ENCODE data around the gene CLGN. TPM values are rescaled to one million over a fixed set of nuclear protein-coding genes. Genes with fewer than 3 reads are reported as not detected.
A peak's percentile ranks its signal among the peaks of the same experiment; 100 is the strongest.

CLGN gene
- total and polyA plus RNA-seq, 2 of the 13 experiments (the other 11 are each of a cell fraction or from before 2014, with no cell fraction given) = 7.2 to 17.0 TPM

DNA sequence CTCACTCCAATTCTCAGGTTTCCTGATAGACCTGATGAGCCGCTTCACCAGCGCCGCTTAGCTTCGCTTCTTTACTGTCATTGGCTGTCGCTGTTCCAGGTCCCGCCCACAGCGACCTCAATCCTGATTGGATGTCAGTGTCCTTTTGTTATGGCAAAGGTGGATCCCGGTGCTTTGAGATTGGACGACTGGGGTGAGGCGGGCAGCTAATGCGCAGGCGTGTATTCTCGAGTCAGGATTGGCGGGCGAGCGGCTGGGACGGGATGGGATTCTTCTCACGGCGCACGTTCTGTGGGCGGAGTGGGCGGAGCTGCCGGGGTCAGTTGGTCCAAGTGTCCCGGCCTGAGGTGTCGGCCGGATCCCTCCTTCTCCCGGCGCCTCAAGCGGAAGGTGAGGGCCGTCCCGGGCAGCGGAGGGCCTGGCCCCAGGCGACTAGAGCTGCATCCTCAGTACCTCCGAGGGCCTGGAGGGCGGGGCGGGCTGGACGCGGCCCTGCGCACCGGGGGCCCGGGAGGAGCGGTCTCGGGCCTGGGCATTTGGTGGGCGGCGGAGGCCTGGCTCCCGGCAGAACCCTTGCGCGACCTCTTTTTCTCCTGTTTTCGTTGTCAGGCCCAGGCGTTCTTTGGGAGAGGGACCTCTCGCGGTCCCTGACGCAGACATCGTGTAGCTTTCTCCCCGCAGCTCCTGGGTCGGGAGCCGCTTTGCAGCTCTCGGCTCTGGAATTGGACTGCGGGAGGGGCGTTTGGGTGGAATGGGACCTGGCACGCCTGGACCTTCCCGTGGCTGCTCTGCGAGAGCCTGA is 53.9 kb downstream of the CLGN start, which contains the start of gene SCOC (continued):
- TF ChIP-seq, protein P1, sequence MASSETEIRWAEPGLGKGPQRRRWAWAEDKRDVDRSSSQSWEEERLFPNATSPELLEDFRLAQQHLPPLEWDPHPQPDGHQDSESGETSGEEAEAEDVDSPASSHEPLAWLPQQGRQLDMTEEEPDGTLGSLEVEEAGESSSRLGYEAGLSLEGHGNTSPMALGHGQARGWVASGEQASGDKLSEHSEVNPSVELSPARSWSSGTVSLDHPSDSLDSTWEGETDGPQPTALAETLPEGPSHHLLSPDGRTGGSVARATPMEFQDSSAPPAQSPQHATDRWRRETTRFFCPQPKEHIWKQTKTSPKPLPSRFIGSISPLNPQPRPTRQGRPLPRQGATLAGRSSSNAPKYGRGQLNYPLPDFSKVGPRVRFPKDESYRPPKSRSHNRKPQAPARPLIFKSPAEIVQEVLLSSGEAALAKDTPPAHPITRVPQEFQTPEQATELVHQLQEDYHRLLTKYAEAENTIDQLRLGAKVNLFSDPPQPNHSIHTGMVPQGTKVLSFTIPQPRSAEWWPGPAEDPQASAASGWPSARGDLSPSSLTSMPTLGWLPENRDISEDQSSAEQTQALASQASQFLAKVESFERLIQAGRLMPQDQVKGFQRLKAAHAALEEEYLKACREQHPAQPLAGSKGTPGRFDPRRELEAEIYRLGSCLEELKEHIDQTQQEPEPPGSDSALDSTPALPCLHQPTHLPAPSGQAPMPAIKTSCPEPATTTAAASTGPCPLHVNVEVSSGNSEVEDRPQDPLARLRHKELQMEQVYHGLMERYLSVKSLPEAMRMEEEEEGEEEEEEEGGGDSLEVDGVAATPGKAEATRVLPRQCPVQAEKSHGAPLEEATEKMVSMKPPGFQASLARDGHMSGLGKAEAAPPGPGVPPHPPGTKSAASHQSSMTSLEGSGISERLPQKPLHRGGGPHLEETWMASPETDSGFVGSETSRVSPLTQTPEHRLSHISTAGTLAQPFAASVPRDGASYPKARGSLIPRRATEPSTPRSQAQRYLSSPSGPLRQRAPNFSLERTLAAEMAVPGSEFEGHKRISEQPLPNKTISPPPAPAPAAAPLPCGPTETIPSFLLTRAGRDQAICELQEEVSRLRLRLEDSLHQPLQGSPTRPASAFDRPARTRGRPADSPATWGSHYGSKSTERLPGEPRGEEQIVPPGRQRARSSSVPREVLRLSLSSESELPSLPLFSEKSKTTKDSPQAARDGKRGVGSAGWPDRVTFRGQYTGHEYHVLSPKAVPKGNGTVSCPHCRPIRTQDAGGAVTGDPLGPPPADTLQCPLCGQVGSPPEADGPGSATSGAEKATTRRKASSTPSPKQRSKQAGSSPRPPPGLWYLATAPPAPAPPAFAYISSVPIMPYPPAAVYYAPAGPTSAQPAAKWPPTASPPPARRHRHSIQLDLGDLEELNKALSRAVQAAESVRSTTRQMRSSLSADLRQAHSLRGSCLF (CRISPR knock-in tag; IDR thresholded peaks at IDR 0.05; ENCODE audit: borderline replicate concordance) = no peak; the same call in 1 of the 2 replicates
- TF ChIP-seq KLF12 (CRISPR knock-in tag; IDR thresholded peaks at IDR 0.05; ENCODE audit: borderline replicate concordance) (peak; percentile 87), SALL2 (CRISPR knock-in tag; IDR thresholded peaks at IDR 0.05) (peak; percentile 93), ZSCAN20 (CRISPR knock-in tag; IDR thresholded peaks at IDR 0.05; ENCODE audit: borderline replicate concordance) (peak; percentile 95), HNF4A (CRISPR knock-in tag; IDR thresholded peaks at IDR 0.05) (peak; percentile 75), MYC (CRISPR knock-in tag; IDR thresholded peaks at IDR 0.05; ENCODE audit: borderline replicate concordance) (peak; percentile 71; the same call in 1 of the 2 replicates), ZNF775 (CRISPR knock-in tag; IDR thresholded peaks at IDR 0.05; ENCODE audit: borderline replicate concordance) (peak; percentile 50; the same call in 1 of the 2 replicates), ZNF780A (CRISPR knock-in tag; IDR thresholded peaks at IDR 0.05) (no peak), ZFP41 (CRISPR knock-in tag; IDR thresholded peaks at IDR 0.05; ENCODE audit: borderline replicate concordance) (peak; percentile 75; the same call in 1 of the 2 replicates), REPIN1 (CRISPR knock-in tag; IDR thresholded peaks at IDR 0.05; ENCODE audit: borderline replicate concordance, low read depth) (peak; percentile 20; the same call in 1 of the 2 replicates), ZNF703 (CRISPR knock-in tag; IDR thresholded peaks at IDR 0.05; ENCODE audit: borderline replicate concordance) (peak; percentile 65; the same call in 1 of the 2 replicates), RXRB (CRISPR knock-in tag; IDR thresholded peaks at IDR 0.05; ENCODE audit: borderline replicate concordance) (no peak), HDAC1 (CRISPR knock-in tag; IDR thresholded peaks at IDR 0.05) (peak; percentile 67), ZNF790 (CRISPR knock-in tag; IDR thresholded peaks at IDR 0.05; ENCODE audit: borderline replicate concordance) (peak; percentile 37; the same call in 1 of the 2 replicates), RARA (CRISPR knock-in tag; IDR thresholded peaks at IDR 0.05) (peak; percentile 43; the same call in 1 of the 2 replicates)
- TF ChIP-seq, protein P2, sequence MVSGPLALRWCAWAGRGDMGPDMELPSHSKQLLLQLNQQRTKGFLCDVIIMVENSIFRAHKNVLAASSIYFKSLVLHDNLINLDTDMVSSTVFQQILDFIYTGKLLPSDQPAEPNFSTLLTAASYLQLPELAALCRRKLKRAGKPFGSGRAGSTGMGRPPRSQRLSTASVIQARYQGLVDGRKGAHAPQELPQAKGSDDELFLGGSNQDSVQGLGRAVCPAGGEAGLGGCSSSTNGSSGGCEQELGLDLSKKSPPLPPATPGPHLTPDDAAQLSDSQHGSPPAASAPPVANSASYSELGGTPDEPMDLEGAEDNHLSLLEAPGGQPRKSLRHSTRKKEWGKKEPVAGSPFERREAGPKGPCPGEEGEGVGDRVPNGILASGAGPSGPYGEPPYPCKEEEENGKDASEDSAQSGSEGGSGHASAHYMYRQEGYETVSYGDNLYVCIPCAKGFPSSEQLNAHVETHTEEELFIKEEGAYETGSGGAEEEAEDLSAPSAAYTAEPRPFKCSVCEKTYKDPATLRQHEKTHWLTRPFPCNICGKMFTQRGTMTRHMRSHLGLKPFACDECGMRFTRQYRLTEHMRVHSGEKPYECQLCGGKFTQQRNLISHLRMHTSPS (CRISPR knock-in tag; IDR thresholded peaks at IDR 0.05; ENCODE audit: low read depth) = peak; percentile 55; the same call in 1 of the 2 replicates
- TF ChIP-seq, protein P3, sequence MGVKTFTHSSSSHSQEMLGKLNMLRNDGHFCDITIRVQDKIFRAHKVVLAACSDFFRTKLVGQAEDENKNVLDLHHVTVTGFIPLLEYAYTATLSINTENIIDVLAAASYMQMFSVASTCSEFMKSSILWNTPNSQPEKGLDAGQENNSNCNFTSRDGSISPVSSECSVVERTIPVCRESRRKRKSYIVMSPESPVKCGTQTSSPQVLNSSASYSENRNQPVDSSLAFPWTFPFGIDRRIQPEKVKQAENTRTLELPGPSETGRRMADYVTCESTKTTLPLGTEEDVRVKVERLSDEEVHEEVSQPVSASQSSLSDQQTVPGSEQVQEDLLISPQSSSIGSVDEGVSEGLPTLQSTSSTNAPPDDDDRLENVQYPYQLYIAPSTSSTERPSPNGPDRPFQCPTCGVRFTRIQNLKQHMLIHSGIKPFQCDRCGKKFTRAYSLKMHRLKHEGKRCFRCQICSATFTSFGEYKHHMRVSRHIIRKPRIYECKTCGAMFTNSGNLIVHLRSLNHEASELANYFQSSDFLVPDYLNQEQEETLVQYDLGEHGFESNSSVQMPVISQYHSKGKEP (CRISPR knock-in tag; IDR thresholded peaks at IDR 0.05) = no peak
- TF ChIP-seq, protein P4, sequence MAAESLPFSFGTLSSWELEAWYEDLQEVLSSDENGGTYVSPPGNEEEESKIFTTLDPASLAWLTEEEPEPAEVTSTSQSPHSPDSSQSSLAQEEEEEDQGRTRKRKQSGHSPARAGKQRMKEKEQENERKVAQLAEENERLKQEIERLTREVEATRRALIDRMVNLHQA (CRISPR knock-in tag; IDR thresholded peaks at IDR 0.05) = no peak
- TF ChIP-seq, protein P5, sequence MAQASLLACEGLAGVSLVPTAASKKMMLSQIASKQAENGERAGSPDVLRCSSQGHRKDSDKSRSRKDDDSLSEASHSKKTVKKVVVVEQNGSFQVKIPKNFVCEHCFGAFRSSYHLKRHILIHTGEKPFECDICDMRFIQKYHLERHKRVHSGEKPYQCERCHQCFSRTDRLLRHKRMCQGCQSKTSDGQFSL (CRISPR knock-in tag; IDR thresholded peaks at IDR 0.05) = no peak; the same call in 1 of the 2 replicates
